BJ (cell line): ENCODE data around the gene UQCRC1. TPM values are rescaled to one million over a fixed set of nuclear protein-coding genes. Genes with fewer than 3 reads are reported as not detected.

Source experiments
- CTCF ChIA-PET: fragments of 350-600 bp; formaldehyde crosslinking; extraction: SDS; loops from one replicate; lab custom pipeline; 2021; ENCODE audit warnings: antibody characterized with exemption, inconsistent platforms; lab: Yijun Ruan, JAX
- POLR2A ChIA-PET: fragments of 300-600 bp; sonication (Branson Sonifier 250); formaldehyde crosslinking; extraction: SDS; loops from one replicate; lab custom pipeline; 2021; ENCODE audit warnings: antibody characterized with exemption; lab: Charles Lee
- DNase-seq: peaks from one replicate; pipeline ENCODE4 v3.0.0-alpha.2; 2011; ENCODE audit warnings: low read depth
- H3K27me3 ChIP-seq: 2 replicates; pipeline ENCODE4 v1.6.0; 2011; ENCODE audit warnings: low read length; ENCODE audit not compliant: control insufficient read depth, insufficient read depth
- H3K36me3 ChIP-seq: 2 replicates; pipeline ENCODE4 v1.5.1; 2011; ENCODE audit warnings: low read length; ENCODE audit not compliant: control insufficient read depth, insufficient read depth
- H3K4me3 ChIP-seq: 2 replicates; pipeline ENCODE4 v1.5.1; 2011; ENCODE audit warnings: low read depth, mild to moderate bottlenecking, control low read depth, low read length
- CTCF ChIP-seq: IDR thresholded peaks from 2 replicates; pipeline ENCODE4 v1.5.1; 2011; ENCODE audit warnings: low read depth, mild to moderate bottlenecking, control low read depth, inconsistent platforms, low read length, moderate library complexity; ENCODE audit not compliant: insufficient read depth
- polyA plus RNA-seq: library from polyadenylated mRNA; depleted of rRNA; stranded (reverse); fragments of >200 nt; gene quantifications from 2 replicates; pipeline ENCODE4 v1.2.3, GENCODE V29; 2011

UQCRC1 gene
- polyA plus RNA-seq, 1 experiment: 662 TPM

- Histone ChIP-seq H3K36me3 (peaks cover 51% of the 10 kb centered on the region), H3K4me3 (no peak overlapping the region), H3K27me3 (no peaks in the 10 kb centered on the region)
- no peak for TF ChIP-seq CTCF
- no peak for DNase-seq
- CTCF ChIA-PET: interaction anchor here (1.7 kb wide), 1 partner anchor 19 kb away, joined by 5 read pairs; no protein-coding TSS in a partner anchor
- POLR2A ChIA-PET: no interaction called here
These were observed 21.4 kb upstream of the UQCRC1 start for GRCh38 chr3:48630833-48631232.

GRCh38 chr3:48630407-48630806 is 21.0 kb upstream of the UQCRC1 start:
- Histone ChIP-seq H3K27me3 (no peaks in the 10 kb centered on the region), H3K4me3 (no peak overlapping the region), H3K36me3 (peaks cover 53% of the 10 kb centered on the region)
- CTCF ChIA-PET: interaction anchor here (1.7 kb wide), 1 partner anchor 19 kb away, joined by 5 read pairs; no protein-coding TSS in a partner anchor
- POLR2A ChIA-PET: no interaction called here
- no peak for DNase-seq
- TF ChIP-seq CTCF: no peak

- DNase-seq: no peak
- Histone ChIP-seq H3K4me3 (no peak overlapping the region), H3K36me3 (peaks cover 57% of the 10 kb centered on the region), H3K27me3 (no peaks in the 10 kb centered on the region)
- no peak for TF ChIP-seq CTCF
- ChIA-PET POLR2A (no interaction called here), CTCF (interaction anchor here (0.8 kb wide), 1 partner anchor 72 kb away, joined by 4 read pairs; no protein-coding TSS in a partner anchor)
These were observed 20.4 kb upstream of the UQCRC1 start for GRCh38 chr3:48629894-48630293.

GRCh38 chr3:48628277-48629017 is 19.0 kb upstream of the UQCRC1 start:
- DNase-seq: no peak
- Histone ChIP-seq H3K36me3 (peaks cover 58% of the 10 kb centered on the region), H3K27me3 (no peaks in the 10 kb centered on the region), H3K4me3 (no peak overlapping the region)
- ChIA-PET POLR2A (no interaction called here), CTCF (interaction anchor here (1.8 kb wide), 1 partner anchor 70 kb away, joined by 5 read pairs; no protein-coding TSS in a partner anchor)
- TF ChIP-seq CTCF: no peak

GRCh38 chr3:48625600-48625999 is 16.2 kb upstream of the UQCRC1 start:
- no peaks in the 10 kb centered on the region for H3K27me3 ChIP-seq
- ChIA-PET POLR2A (no interaction called here), CTCF (interaction anchor here (5.9 kb wide), 1 partner anchor 10 kb away, joined by 36 read pairs; the partner anchor contains the start of gene SLC26A6)
- peaks cover 43% of the 10 kb centered on the region for H3K36me3 ChIP-seq
- DNase-seq: no peak
- no peak overlapping the region for H3K4me3 ChIP-seq
- TF ChIP-seq CTCF: no peak
